HepG2 (cell line): Measurements from ENCODE around the gene SPON2. TPM values are rescaled to one million over a fixed set of nuclear protein-coding genes. Genes with fewer than 3 reads are reported as not detected.

Source experiments
- FOXJ3 ChIP-seq: sonication (generic); formaldehyde crosslinking; IDR thresholded peaks from 2 replicates; pipeline ENCODE4 v1.4.0; 2020; ENCODE audit warnings: missing genetic modification reagents, mild to moderate bottlenecking, borderline replicate concordance
- HDAC6 ChIP-seq: fragments of 200-600 bp; sonication (generic); IDR thresholded peaks from 2 replicates; pipeline ENCODE4 v1.7.0; 2017; ENCODE audit warnings: mild to moderate bottlenecking, antibody characterized with exemption, low read length, low read depth
- ISX ChIP-seq: sonication (generic); formaldehyde crosslinking; conservative IDR thresholded peaks from 2 replicates; pipeline ENCODE4 v1.5.0; 2020; ENCODE audit warnings: missing genetic modification reagents
- NR2F6 ChIP-seq, 2 experiments: IDR thresholded peaks; 2 replicates each; pipeline ENCODE4 v1.6.1; 2016; ENCODE audit warnings: antibody characterized with exemption in 1 of 2, mild to moderate bottlenecking in 1 of 2
- SRSF4 ChIP-seq: fragments of 200-400 bp; formaldehyde crosslinking; IDR thresholded peaks from one replicate; pipeline ENCODE4 v1.6.1; 2018; ENCODE audit warnings: mild to moderate bottlenecking, low read depth, low read length, moderate library complexity; ENCODE audit not compliant: poor library complexity, severe bottlenecking
- ZFY ChIP-seq: sonication (generic); formaldehyde crosslinking; IDR thresholded peaks from 2 replicates; pipeline ENCODE4 v1.4.0; 2020; ENCODE audit warnings: missing genetic modification reagents
- ZMAT3 ChIP-seq: sonication (generic); formaldehyde crosslinking; conservative IDR thresholded peaks from 2 replicates; pipeline ENCODE4 v1.7.0; 2021; ENCODE audit warnings: missing genetic modification reagents
- ZNF124 ChIP-seq: sonication (generic); formaldehyde crosslinking; IDR thresholded peaks from 2 replicates; pipeline ENCODE4 v1.4.0; 2020; ENCODE audit warnings: missing genetic modification reagents
- ZNF234 ChIP-seq: sonication (generic); formaldehyde crosslinking; conservative IDR thresholded peaks from 2 replicates; pipeline ENCODE4 v1.5.1; 2020; ENCODE audit warnings: mild to moderate bottlenecking, missing genetic modification reagents
- ZNF253 ChIP-seq: sonication (generic); formaldehyde crosslinking; IDR thresholded peaks from 2 replicates; pipeline ENCODE4 v1.8.0; 2022; ENCODE audit warnings: mild to moderate bottlenecking, missing genetic modification reagents, borderline replicate concordance
- ZNF432 ChIP-seq: sonication (generic); formaldehyde crosslinking; IDR thresholded peaks from 2 replicates; pipeline ENCODE4 v1.5.0; 2020; ENCODE audit warnings: missing genetic modification reagents, mild to moderate bottlenecking, borderline replicate concordance
- ZNF451 ChIP-seq: sonication (generic); formaldehyde crosslinking; IDR thresholded peaks from 2 replicates; pipeline ENCODE4 v1.5.0; 2020; ENCODE audit warnings: mild to moderate bottlenecking, missing genetic modification reagents
- ZNF549 ChIP-seq: sonication (generic); formaldehyde crosslinking; IDR thresholded peaks from 2 replicates; pipeline ENCODE4 v1.5.0; 2020; ENCODE audit warnings: missing genetic modification reagents
- ZNF567 ChIP-seq: sonication (generic); formaldehyde crosslinking; IDR thresholded peaks from 2 replicates; pipeline ENCODE4 v1.8.1; 2023; ENCODE audit warnings: mild to moderate bottlenecking, missing genetic modification reagents, borderline replicate concordance
- ZNF572 ChIP-seq: sonication (generic); formaldehyde crosslinking; IDR thresholded peaks from 2 replicates; pipeline ENCODE4 v1.5.1; 2020; ENCODE audit warnings: mild to moderate bottlenecking, missing genetic modification reagents
- ZNF616 ChIP-seq: sonication (generic); formaldehyde crosslinking; IDR thresholded peaks from 2 replicates; pipeline ENCODE4 v1.5.0; 2020; ENCODE audit warnings: low read depth, mild to moderate bottlenecking, missing genetic modification reagents
- polyA plus RNA-seq, 8 experiments: library from polyadenylated mRNA; depleted of rRNA in 3 of 8; stranded (reverse) in 7 of 8; unstranded in 1 of 8; fragments of >200 nt; fragmentation: Illumina TruSeq in 4 of 8; extraction: Trizol in 4 of 8; gene quantifications; 2 replicates each; pipeline versions ENCODE4 v1.2.1 to v1.2.3, GENCODE V29; 2011 to 2016; ENCODE audit warnings: low read depth in 4 of 8, missing spikeins in 1 of 8, mixed read lengths in 1 of 8; ENCODE audit not compliant: insufficient read depth in 1 of 8
- total RNA-seq, 5 experiments: library from RNA; depleted of rRNA; stranded (reverse); fragments of >200 nt; fragmentation: Illumina TruSeq; extraction: Trizol; gene quantifications; 2 replicates each; pipeline ENCODE4 v1.2.3, GENCODE V29; 2016; ENCODE audit warnings: low read depth in 1 of 5
- TF ChIP-seq, protein P1 (sequence below): sonication (generic); formaldehyde crosslinking; IDR thresholded peaks from 2 replicates; pipeline ENCODE4 v1.4.0; 2020; ENCODE audit warnings: missing genetic modification reagents, borderline replicate concordance
- TF ChIP-seq, protein P2 (sequence below): sonication (generic); formaldehyde crosslinking; IDR thresholded peaks from 2 replicates; pipeline ENCODE4 v1.4.0; 2020; ENCODE audit warnings: mild to moderate bottlenecking, missing genetic modification reagents
- TF ChIP-seq, protein P3 (sequence below): IDR thresholded peaks from 2 replicates; pipeline ENCODE4 v1.6.1; 2016
- TF ChIP-seq, protein P4 (sequence below): sonication (generic); formaldehyde crosslinking; IDR thresholded peaks from 2 replicates; pipeline ENCODE4 v1.8.0; 2023; ENCODE audit warnings: mild to moderate bottlenecking, missing genetic modification reagents
- TF ChIP-seq, protein P5 (sequence below): sonication (generic); formaldehyde crosslinking; IDR thresholded peaks from 2 replicates; pipeline ENCODE4 v1.8.0; 2022; ENCODE audit warnings: missing genetic modification reagents, mild to moderate bottlenecking, inconsistent platforms, borderline replicate concordance
- TF ChIP-seq, protein P6 (sequence below): sonication (generic); formaldehyde crosslinking; IDR thresholded peaks from 2 replicates; pipeline ENCODE4 v1.8.0; 2022; ENCODE audit warnings: mild to moderate bottlenecking, missing genetic modification reagents, moderate library complexity

SPON2 gene
- total and polyA plus RNA-seq, 2 of the 13 experiments (the other 11 are each of a cell fraction or from before 2014, with no cell fraction given) = 17.4 to 55.2 TPM

DNA sequence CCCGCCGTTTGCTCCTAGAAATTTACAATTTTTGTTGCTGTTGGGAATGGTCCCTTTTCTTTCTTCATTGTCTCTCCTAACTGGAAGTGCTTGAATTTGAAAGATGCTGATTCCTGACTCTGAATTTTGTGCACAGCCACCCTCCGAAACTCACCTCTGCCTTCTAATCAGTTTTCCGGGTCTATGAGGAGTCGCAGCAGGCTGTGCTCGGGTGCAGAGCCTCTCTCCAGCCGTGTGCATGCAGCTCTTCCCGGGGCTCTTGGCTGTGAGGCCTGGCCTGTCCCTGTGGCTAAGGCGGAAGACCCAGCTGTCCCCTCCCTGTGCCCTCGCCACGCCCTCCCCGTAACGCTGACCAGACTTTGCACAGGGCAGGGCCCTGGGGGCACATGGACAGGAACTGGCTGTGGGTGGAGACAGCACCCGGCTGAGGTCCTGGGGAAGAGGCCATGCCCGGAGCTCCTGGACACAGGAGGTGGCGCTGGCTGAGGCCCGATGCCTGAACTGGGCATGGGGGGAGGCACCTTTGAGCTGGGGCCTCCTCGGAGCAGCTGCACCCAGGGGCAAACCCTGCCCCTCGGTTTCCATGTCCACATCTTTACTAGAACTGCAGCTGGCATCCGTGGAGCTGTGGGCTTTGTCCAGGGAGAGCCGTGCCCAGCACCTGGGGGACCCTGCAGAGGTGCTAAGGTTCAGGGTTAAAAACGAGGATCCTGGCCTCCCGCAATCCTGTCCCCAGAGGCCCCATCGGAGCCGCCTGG lies 32.6 kb upstream of the SPON2 start (continued):
- TF ChIP-seq NR2F6 (IDR thresholded peaks at IDR 0.05) (peak; percentile 62), NR2F6 (CRISPR knock-in tag; IDR thresholded peaks at IDR 0.05) (peak; percentile 90), ZNF451 (CRISPR knock-in tag) (peak; percentile 94), ZNF253 (CRISPR knock-in tag) (no peak), ISX (CRISPR knock-in tag) (no peak), SRSF4 (no peak), ZNF567 (CRISPR knock-in tag) (no peak), ZNF234 (no peak), ZFY (peak; percentile 96), HDAC6 (no peak), ZMAT3 (CRISPR knock-in tag) (peak; percentile 95), ZNF432 (CRISPR knock-in tag) (no peak), ZNF616 (CRISPR knock-in tag) (no peak; the same call in none of the 2 replicates), ZNF549 (CRISPR knock-in tag) (0 out of 2 replicates have a peak, but pooled peaks have one; percentile 68), FOXJ3 (CRISPR knock-in tag) (peak; percentile 65; the same call in 1 of the 2 replicates), ZNF124 (CRISPR knock-in tag) (peak; percentile 41; the same call in 1 of the 2 replicates), ZNF572 (peak; percentile 25; the same call in 1 of the 2 replicates)
- TF ChIP-seq, protein P1, sequence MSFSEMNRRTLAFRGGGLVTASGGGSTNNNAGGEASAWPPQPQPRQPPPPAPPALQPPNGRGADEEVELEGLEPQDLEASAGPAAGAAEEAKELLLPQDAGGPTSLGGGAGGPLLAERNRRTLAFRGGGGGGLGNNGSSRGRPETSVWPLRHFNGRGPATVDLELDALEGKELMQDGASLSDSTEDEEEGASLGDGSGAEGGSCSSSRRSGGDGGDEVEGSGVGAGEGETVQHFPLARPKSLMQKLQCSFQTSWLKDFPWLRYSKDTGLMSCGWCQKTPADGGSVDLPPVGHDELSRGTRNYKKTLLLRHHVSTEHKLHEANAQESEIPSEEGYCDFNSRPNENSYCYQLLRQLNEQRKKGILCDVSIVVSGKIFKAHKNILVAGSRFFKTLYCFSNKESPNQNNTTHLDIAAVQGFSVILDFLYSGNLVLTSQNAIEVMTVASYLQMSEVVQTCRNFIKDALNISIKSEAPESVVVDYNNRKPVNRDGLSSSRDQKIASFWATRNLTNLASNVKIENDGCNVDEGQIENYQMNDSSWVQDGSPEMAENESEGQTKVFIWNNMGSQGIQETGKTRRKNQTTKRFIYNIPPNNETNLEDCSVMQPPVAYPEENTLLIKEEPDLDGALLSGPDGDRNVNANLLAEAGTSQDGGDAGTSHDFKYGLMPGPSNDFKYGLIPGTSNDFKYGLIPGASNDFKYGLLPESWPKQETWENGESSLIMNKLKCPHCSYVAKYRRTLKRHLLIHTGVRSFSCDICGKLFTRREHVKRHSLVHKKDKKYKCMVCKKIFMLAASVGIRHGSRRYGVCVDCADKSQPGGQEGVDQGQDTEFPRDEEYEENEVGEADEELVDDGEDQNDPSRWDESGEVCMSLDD (CRISPR knock-in tag) = no peak; the same call in 1 of the 2 replicates
- TF ChIP-seq, protein P2, sequence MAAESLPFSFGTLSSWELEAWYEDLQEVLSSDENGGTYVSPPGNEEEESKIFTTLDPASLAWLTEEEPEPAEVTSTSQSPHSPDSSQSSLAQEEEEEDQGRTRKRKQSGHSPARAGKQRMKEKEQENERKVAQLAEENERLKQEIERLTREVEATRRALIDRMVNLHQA = no peak
- TF ChIP-seq, protein P3, sequence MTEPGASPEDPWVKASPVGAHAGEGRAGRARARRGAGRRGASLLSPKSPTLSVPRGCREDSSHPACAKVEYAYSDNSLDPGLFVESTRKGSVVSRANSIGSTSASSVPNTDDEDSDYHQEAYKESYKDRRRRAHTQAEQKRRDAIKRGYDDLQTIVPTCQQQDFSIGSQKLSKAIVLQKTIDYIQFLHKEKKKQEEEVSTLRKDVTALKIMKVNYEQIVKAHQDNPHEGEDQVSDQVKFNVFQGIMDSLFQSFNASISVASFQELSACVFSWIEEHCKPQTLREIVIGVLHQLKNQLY (CRISPR knock-in tag) = peak; percentile 97
- TF ChIP-seq, protein P4, sequence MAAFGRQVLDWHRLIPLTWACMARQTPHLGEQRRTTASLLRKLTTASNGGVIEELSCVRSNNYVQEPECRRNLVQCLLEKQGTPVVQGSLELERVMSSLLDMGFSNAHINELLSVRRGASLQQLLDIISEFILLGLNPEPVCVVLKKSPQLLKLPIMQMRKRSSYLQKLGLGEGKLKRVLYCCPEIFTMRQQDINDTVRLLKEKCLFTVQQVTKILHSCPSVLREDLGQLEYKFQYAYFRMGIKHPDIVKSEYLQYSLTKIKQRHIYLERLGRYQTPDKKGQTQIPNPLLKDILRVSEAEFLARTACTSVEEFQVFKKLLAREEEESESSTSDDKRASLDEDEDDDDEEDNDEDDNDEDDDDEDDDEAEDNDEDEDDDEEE (CRISPR knock-in tag) = no peak
- TF ChIP-seq, protein P5, sequence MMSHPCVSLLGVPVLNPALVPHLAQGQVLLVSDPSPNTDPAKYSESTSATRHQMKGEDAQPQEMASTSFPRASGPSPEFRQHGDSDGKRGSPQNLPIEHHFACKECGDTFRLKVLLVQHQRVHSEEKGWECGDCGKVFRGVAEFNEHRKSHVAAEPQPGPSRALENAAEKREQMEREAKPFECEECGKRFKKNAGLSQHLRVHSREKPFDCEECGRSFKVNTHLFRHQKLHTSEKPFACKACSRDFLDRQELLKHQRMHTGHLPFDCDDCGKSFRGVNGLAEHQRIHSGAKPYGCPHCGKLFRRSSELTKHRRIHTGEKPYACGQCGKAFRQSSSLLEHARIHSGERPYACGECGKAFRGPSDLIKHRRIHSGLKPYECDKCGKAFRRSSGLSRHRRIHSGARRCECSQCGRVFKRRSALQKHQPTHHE (CRISPR knock-in tag) = peak; percentile 91; the same call in 1 of the 2 replicates
- TF ChIP-seq, protein P6, sequence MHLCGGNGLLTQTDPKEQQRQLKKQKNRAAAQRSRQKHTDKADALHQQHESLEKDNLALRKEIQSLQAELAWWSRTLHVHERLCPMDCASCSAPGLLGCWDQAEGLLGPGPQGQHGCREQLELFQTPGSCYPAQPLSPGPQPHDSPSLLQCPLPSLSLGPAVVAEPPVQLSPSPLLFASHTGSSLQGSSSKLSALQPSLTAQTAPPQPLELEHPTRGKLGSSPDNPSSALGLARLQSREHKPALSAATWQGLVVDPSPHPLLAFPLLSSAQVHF (CRISPR knock-in tag) = peak; percentile 74; the same call in 1 of the 2 replicates
